ENCODE results near the gene UGT1A5.
"Not testable (repeated sequence)": the region's sequence is repeated elsewhere in the genome, so short reads cannot be mapped to it uniquely, and the experiment has no call there.

UGT1A5 gene

DNA sequence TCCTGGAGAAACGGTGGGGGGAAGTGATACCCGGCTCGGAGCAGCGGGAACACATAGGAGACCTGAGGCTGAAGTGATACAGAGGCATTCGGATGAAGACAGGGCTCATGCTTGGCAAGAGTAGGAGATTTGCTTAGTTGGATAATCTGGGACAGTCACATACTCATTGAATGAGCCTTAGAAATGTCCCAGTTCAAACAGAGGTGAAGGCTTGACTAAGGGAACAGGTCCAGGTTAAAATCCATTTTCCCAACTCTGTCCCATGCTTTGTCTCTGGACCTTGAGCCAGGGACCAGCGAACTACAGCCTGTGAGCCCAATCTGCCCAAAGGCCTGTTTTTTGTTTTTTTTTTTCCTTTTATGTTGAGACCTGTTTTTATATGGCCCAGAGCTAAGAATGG is 18.7 kb upstream of the UGT1A5 start:
- DNase-seq (ENCODE audit: low read depth), result no peak

DNA sequence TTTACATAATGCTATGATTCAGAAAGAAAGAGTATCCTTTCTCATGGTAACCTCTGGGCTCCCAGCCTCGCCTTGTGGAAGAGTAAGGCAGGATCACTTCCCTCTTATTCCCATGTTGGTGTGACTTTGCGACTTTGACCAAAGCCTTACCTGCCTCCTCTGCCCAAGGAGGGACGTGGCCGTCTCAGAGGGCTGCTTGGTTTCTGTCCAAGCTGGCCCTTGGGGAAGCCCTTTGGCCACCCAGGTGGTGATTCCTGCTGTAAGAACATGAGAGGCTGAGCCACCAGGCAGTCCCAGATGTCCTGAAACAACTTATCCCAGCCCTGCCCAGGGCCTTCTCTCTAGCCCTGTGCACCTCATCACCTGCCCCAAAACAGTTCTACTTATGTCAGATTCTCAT is 14.0 kb upstream of the UGT1A5 start:
- DNase-seq (ENCODE audit: low read depth), result no peak

DNA sequence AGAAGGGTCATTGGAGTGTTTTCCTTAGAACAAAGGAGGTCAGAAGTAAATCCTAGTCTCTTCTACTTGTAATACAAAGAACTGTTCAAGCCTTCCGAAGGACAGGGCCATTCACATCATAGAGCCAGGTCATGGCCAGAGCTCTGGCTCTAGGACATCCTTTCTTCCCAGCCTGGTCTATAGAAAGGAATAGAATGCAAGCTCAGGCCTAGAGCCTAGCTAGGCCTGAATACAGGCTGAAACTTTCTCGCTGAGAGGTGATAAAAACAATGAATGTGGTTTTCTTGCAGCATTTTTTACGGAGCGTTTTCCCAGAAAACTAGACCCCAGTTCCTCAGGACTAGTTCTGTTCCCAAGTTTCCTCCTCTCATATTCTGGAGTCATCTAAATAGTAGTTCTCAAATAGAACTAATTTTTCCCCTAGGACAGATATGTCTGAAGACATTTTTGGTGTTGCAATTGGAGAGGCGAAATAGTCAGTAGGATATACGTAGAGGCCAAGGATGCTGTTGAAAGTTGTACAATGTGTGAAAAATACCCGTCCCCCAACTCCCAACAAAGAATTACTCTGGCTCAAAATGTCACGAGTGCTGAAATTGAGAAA is 13.2 kb upstream of the UGT1A5 start:
- DNase-seq (ENCODE audit: low read depth), result no peak

DNA sequence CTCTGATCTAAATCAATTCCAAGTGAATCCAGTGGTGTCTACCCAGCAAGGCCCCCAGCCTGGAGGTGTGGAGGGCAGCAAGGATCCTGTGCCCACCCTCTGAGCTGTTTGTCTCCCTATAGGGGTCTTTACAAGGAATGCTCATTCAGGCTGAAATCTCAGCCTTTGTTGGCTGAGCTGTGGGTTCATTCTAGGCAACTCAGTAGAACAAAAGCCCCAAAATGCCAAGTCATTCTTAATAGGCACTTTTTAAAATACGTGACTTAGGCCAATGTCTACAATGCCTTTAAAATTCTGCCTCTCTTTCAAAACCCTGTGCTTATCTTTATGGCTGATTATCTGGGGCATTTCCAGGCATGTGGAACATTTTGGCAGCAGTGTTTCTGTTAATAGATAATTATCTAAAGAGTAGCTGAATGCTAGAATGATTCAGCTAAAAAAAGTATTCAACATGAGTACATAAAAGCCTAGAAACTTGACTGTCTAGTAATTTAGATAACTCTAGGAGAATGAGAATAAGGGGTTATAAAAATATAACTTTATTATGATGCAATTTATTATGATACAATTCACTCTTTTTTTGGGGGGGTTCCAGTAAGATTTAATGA is 12.6 kb upstream of the UGT1A5 start:
- no peak for DNase-seq (ENCODE audit: low read depth)

DNA sequence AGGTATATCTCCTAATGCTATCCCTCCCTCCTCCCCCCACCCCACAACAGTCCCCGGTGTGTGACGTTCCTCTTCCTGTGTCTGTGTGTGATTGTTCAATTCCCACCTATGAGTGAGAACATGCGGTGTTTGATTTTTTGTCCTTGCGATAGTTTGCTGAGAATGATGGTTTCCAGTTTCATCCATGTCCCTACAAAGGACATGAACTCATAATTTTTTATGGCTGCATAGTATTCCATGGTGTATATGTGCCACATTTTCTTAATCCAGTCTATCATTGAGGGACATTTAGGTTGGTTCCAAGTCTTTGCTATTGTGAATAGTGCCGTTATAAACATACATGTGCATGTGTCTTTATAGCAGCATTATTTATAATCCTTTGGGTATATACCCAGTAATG is 11.9 kb upstream of the UGT1A5 start:
- DNase-seq (ENCODE audit: low read depth), result not testable (repeated sequence)

DNA sequence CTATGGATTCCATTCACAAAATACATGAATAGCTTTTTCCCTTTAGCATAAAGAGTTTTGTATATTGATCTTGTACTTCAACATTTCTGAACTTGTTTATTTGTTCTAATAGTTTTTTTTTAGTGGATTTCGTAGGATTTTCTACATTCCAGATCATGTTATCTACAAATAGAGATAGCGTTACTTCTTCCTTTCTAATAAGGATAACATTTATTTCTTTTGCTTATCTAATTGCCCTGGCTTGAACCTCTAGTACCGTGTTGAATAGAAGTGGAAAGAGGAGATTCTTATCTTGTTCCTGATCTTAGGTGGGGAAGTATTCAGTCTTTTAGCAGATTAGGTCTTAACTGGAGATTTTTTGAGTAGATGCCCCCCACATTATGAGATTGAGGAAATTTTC is 10.5 kb upstream of the UGT1A5 start:
- no peak for DNase-seq (ENCODE audit: low read depth)

DNA sequence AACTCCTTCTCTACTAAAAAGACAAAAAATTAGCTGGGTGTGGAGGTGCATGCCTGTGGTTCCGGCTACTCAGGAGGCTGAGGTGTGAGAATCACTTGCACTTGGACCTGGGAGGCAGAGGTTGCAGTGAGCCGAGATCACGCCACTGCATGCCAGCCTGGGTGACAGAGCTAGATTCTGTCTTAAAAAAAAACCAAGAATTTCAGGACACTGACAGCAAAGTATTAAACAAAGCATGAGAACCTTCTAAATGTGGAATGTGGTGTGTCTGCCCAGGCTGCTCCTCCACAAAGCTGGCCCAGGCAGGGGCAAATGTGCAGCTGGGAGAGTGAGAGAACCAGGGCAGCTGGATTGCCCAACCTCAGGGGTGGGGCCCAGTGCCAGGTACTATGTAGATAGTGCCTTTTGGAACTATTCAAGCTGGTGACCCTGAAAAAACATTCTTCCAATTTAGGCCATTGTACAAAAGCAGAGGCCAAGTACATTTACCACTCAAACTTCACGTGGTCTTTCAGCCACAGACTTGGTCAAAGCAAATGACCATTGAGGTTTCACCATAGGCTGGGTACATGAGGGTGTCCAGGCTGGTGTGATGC is 6.7 kb upstream of the UGT1A5 start:
- no peak for DNase-seq (ENCODE audit: low read depth)

DNA sequence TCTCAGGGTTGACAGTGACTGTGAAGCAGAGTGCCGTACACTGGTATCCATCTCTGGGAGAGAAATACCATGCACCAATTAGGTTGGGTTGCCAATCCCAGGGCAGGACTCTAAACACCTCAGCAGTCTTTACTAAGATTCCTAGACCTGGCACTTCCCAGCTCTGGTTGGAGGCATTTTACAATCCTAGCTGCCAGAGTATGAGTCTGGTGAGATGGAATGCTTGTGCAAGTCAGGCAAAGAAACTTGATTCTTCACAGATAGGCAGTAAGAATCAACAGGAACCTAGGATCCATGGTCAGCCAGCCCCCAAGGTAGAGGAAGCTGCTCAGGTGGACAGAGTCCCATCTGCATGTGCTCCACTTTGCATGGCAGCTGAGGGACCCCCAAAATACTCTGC is 6.0 kb upstream of the UGT1A5 start:
- DNase-seq (ENCODE audit: low read depth), result no peak

DNA sequence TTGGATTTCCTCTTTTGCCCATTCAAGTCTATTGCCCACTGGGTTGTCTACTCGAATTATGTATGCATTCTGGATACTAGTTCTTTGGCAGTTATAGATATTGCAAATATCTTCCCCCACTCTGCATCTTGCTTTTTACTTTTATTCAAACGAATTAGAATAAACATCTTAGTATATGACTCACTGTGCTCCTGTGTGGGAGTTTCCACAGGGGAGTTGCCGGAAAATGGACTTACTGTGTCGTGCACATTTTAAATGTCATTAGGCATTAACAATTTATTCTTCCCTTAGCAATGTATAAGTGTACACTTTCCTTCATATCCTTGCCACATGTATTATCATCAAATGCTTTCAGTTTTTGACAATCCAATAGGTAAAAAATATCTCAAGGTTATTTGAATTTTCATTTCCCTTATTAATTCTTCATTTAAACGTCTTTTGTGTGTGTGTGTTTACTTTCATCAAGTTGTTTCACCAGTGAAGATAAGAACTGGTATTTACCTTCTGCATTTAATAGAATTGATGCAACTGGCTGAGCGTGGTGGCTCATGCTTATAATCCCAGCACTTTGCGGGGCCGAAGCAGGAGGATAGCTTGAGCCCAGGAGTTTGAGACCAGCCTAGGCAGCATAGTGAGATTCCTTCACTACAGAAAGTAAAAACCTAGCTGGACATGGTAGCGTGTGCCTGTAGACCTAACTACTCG is 4.6 kb upstream of the UGT1A5 start:
- DNase-seq (ENCODE audit: low read depth), result no peak

DNA sequence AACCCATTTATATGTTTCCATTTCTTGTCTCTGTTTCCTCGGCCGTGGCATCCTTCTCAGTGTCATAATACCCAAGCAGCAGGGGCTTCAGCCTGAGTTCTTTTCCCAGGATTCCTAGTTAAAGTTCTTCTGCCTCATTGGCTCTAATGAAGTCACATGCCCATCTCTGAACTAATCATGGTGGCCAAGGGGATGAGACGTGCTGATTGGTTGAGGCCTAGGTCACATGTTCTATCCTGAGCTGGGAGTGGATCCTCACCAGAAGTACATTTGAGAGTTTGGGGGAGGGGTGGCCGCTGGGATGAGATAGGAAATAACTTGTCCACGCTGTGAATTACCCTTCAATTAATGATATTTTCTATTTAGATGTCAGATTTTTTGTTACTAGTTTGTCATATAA is 3.8 kb upstream of the UGT1A5 start:
- no peak for DNase-seq (ENCODE audit: low read depth)

DNA sequence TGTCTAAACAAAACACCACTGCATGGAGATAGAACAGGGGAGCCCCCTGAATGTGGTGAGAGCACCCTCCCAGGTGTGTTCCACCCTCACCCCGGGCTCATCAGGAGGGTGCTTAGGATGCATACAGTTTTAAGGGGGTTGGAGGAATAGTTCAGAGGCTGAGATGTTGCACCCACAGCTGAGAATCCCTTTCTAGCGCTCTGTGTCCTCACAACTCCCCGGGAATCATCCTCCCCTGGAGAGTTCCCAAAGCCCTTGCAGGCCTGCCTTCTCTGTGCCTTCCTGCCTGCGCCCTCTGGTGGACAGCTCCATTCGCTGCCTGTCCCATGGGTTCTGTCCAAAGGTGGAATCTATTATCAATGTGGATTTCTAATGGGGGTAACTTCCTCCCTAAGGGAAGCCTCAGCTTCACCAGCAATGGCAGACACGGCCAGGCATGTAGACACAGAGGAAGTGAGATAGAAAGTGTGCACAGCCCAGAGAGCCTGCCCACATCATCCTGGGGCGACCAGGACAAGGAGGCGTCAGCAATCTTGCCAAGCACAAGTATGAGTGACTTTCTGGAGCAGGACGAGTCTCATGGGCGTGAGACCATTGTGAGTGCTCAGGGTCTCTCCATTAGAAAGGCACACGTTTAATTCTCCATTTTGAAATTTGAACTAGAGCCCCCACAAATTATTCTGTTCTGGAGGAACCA is 1.2 kb upstream of the UGT1A5 start:
- peak; percentile 58 for DNase-seq (ENCODE audit: low read depth)

DNA sequence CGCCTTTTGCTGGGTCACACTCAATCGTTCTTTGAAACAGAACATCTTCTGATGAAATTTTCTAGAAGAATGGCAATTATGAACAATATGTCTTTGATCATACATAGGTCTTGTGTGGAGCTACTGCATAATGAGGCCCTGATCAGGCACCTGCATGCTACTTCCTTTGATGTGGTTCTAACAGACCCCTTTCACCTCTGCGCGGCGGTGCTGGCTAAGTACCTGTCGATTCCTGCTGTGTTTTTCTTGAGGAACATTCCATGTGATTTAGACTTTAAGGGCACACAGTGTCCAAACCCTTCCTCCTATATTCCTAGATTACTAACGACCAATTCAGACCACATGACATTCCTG is 532 bp downstream of the UGT1A5 start:
- DNase-seq (ENCODE audit: low read depth), result no peak

DNA sequence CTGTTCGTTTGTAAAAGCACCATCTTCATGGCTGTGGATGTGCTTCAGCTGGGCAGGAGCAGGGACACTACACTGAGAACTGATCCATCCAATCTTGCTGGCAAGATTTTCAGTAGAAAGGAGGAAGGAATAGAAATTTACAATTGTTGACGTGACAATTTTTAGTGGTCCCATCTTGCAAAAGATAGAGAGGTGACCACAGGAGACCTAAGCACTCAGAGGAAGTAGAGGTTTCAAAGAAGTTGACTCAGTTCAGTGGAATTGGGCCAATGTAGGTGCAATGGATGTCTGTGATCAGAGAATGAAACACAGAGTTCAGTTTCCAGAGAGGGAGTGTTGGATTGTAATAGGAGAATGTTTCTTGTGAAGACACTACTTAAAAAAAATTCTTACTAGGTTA is 1.4 kb downstream of the UGT1A5 start:
- no peak for DNase-seq (ENCODE audit: low read depth)

DNA sequence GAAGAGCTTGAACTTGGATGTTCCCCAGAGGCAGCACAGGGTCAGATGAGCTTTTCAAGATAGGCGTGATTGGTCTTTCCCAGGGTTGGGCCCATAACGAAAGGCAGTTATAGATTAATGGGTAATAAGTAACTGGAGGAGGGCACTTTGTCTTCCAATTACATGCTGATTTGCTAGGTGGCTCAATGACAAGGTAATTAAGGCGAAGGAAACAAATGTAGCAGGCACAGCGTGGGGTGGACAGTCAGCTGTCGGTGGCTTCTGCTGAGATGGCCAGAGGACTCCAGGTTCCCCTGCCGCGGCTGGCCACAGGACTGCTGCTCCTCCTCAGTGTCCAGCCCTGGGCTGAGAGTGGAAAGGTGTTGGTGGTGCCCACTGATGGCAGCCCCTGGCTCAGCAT is 5.8 kb downstream of the UGT1A5 start, which contains the start of gene UGT1A4:
TSS of gene UGT1A4 (plus strand) at position 185 of the 400 bp plus-strand sequence. CDS start at position 270, 85 bp downstream.
- DNase-seq (ENCODE audit: low read depth), result no peak

DNA sequence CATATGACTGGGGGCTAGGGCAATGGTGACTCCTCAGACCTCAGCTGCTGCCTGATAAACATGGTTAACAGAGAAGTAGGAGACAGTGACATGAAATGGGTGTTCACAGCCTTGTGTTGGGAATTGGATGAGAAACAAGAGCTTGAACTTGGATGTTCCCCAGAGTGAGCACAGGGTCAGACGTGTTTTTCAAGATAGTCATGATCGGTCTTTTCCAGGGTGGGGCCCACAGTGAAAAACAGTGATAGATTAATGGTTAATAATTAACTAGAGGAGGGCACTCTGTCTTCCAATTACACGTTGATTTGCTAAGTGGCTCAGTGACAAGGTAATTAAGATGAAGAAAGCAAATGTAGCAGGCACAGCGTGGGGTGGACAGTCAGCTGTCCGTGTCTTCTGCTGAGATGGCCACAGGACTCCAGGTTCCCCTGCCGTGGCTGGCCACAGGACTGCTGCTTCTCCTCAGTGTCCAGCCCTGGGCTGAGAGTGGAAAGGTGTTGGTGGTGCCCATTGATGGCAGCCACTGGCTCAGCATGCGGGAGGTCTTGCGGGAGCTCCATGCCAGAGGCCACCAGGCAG is 16.1 kb downstream of the UGT1A5 start, which contains the start of gene UGT1A3:
TSS of gene UGT1A3 (plus strand) at position 320 of the 579 bp plus-strand sequence. CDS start at position 405, 85 bp downstream.
- DNase-seq (ENCODE audit: low read depth), result no peak

DNA sequence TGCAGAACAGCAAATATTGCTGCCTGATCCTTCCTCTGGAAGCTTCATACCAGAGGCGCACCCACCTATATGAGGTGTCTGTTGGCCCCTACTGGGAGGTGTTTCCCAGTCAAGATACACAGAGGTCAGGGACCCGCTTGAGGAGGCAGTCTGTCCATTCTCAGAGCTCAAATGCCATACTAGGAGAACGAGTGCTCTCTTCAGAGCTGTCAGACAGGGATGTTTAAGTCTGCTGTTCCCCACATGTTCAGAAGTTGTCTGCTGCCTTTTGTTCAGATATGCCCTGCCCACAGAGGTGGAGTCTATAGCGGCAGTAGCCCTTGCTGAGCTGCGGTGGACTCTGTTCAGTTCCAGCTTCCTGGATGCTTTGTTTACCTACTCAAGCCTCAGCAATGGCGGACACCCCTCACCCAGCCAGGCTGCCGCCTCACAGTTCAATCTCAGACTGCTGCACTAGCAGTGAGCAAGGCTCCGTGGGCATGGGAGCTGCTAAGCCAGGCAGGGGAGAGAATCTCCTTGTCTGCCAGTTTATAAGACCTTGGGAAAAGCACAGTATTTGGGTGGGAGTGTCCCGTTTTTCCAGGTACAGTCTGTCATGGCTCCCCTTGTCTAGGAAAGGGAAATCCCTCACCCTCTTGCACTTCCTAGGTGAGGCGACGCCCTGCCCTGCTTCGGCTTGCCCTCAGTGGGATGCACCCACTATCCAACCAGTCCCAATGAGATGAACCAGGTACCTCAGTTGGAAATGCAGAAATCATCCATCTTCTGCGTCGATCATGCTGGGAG is 24.4 kb downstream of the UGT1A5 start:
- not testable (repeated sequence) for DNase-seq (ENCODE audit: low read depth)

DNA sequence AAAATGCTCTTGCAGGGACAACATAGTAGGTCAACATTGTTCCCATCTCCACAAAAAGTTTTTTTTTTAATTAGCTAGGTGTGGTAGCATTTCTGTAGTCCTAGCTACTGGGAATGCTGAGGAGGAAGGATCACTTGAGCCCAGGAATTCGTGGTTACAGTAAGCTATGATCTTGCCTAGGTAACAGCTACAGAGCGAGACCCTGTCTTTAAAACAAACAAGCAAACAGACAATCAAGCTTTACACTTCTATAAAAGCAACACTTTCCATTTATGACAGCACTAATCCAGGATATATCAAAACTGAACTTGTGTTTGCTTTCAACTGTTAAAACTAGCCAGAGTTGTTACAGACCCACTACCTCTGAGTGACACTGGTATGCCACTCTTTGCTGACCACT is 28.2 kb downstream of the UGT1A5 start:
- DNase-seq (ENCODE audit: low read depth), result no peak

DNA sequence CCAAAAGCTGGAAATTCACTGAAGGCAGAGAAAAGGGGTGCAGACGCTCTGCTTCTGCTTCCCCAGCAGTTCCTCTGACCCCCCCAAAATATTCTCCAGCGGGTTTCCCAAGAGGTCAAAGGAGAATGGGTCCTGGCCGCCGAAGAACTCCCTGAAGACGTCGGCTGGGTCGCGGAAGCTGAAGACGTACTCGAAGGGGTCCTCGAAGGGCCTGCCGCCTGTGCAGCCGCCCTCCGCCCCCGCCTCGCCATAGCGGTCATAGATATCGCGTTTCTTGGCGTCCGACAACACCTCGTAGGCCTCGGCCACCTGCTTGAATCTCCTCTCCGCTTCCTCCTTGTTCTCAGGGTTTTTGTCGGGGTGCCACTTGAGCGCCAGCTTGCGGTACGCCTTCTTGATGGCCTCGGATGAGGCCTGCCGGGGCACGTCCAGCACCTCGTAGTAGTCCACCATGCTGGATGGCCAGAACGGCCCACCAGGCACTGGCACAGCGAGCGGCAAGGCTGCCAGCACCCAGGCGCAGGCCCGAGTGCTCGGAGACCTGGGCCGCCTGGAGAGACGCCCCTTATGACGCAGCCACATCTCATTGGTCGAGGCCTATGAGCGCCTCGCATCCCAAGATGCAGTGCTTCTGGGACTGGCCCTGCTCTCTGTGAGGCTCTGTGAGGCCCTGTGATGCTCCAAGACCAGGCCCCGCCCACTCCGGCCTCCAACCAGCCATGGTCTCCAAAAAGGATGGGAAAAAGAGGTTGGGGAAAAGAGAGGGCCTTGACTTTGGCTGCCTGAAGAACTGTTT is 31.0 kb downstream of the UGT1A5 start:
- no peak for DNase-seq (ENCODE audit: low read depth)

DNA sequence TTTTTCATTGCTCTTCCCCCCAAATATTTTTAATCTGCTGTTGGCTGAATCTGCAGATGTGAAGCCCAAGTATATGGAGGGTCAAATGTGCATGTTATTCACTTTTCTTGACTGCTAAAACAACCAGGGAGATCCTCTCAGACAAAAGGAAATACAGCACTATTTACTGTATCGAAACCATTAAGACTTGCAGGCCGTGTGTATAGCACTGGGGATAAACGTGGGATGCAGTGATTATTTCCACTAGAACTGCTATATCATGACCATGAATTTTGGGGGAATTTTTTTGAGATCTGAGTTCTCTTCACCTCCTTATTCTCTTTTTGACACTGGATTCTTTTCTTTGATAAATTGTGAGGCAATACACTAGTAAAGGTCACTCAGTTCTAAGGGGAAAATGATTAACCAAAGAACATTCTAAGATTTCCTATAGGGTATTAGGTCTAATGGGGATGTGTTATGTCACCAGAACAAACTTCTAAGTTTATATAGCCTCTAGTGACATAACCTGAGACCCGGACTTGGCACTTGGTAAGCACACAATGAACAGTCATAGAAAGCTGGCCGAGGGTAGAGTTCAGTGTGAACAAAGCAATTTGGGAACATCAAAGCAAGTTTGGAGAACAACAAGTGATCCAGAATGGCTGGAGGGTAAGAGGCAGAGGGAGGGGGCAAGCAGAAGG is 32.5 kb downstream of the UGT1A5 start:
- DNase-seq (ENCODE audit: low read depth), result no peak

DNA sequence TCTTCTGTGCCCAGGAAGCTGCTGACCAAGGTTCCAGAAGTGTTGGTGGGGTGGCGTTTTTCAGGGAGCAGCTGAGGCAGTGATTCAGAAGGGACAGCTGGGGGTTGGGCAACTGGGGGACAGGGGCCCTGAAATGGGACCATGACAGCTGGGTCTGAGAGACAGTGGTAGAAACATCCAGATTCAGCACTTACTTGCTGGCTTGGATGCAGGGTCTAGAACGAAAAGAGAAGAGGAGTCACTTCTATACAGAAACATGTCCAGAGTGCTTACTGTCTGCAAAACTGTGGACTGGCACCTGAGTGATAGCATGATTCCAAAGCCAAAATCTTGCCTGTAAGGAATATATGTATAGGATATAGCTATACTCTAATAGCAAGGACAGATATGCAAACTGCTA is 33.1 kb downstream of the UGT1A5 start:
- not testable (repeated sequence) for DNase-seq (ENCODE audit: low read depth)

All from activated T-cell treated with anti-CD3 and anti-CD28 coated beads for 48 hours (primary cell).